GM10248 (cell line): ENCODE data around the gene FMNL2.

Source experiments
- CTCF ChIA-PET: fragments of 300-600 bp; sonication (Branson Sonifier 250); formaldehyde crosslinking; extraction: SDS; loops from one replicate; lab custom pipeline; 2021; ENCODE audit warnings: antibody characterized with exemption; lab: Yijun Ruan, JAX
- POLR2A ChIA-PET: fragments of 350-650 bp; sonication (Branson Sonifier 250); formaldehyde crosslinking; extraction: SDS; loops from one replicate; lab custom pipeline; 2020; ENCODE audit warnings: antibody characterized with exemption; lab: Yijun Ruan, JAX
- DNase-seq: peaks from one replicate; pipeline ENCODE4 v3.0.0; 2012; ENCODE audit errors: extremely low spot score
- CTCF ChIP-seq: IDR thresholded peaks from 2 replicates; pipeline ENCODE4 v1.5.1; 2012; ENCODE audit warnings: mild to moderate bottlenecking, low read depth; ENCODE audit errors: extremely low read depth, missing control alignments, control extremely low read depth

FMNL2 gene

GRCh38 chr2:152534460-152535135 lies 199.6 kb downstream of the FMNL2 start:
- no peak for DNase-seq
- no peak for TF ChIP-seq CTCF
- POLR2A ChIA-PET = no interaction called here
- CTCF ChIA-PET = interaction anchor here (0.9 to 3.3 kb wide), 3 partner anchors 9 to 23 kb away, joined by 3 to 12 read pairs (median 3); no protein-coding TSS in a partner anchor

GRCh38 chr2:152537081-152537651 lies 202.2 kb downstream of the FMNL2 start:
- CTCF ChIA-PET = interaction anchor here (0.7 to 3.3 kb wide), 5 partner anchors 12 to 24 kb away, joined by 3 to 12 read pairs (median 4); no protein-coding TSS in a partner anchor
- no peak for DNase-seq
- POLR2A ChIA-PET = no interaction called here
- no peak for TF ChIP-seq CTCF

- no peak for DNase-seq
- ChIA-PET POLR2A (no interaction called here), CTCF (interaction anchor here (0.6 to 2.6 kb wide), 4 partner anchors 9 to 409 kb away, joined by 3 to 12 read pairs (median 7); no protein-coding TSS in a partner anchor)
- TF ChIP-seq CTCF = no peak
Measured at GRCh38 chr2:152539424-152539823, 204.4 kb downstream of the FMNL2 start.

GRCh38 chr2:152541712-152542111 lies 206.7 kb downstream of the FMNL2 start:
- DNase-seq = no peak
- CTCF ChIA-PET = interaction anchor here (1.0 to 2.1 kb wide), 4 partner anchors 11 to 53 kb away, joined by 3 to 5 read pairs (median 4); no protein-coding TSS in a partner anchor
- TF ChIP-seq CTCF = no peak
- POLR2A ChIA-PET = no interaction called here

- DNase-seq = no peak
- POLR2A ChIA-PET = no interaction called here
- no peak for TF ChIP-seq CTCF
- CTCF ChIA-PET = interaction anchor here (1.0 to 2.1 kb wide), 7 partner anchors 10 to 393 kb away, joined by 3 to 5 read pairs (median 4); no protein-coding TSS in a partner anchor
Measured at GRCh38 chr2:152542337-152542994, 207.5 kb downstream of the FMNL2 start.

GRCh38 chr2:152542995-152543481 lies 208.1 kb downstream of the FMNL2 start:
- ChIA-PET POLR2A (no interaction called here), CTCF (interaction anchor here (1.1 to 2.1 kb wide), 5 partner anchors 10 to 394 kb away, joined by 3 to 5 read pairs (median 4); no protein-coding TSS in a partner anchor)
- DNase-seq = no peak
- TF ChIP-seq CTCF = no peak
